Uterus (tissue), 4 donors: ENCODE measurements around the gene SGPL1. TPM values are rescaled to one million over a fixed set of nuclear protein-coding genes. Genes with fewer than 3 reads are reported as not detected.

ENCODE experiments used
- DNase-seq, 2 donors: peaks; one replicate each; pipeline ENCODE4 v3.0.0-alpha.2; 2019 to 2020
- H3K27ac ChIP-seq, 2 donors: fragments of 200-600 bp; sonication (generic); 1 replicate in 1 of 2; 2 replicates in 1 of 2; pipeline ENCODE4 v1.5.1; 2016 to 2018
- H3K27me3 ChIP-seq, 2 donors: fragments of 200-600 bp; sonication (generic); one replicate each; pipeline ENCODE4 v1.5.1; 2018 to 2019; ENCODE audit warnings: control low read depth in 1 of 2
- H3K36me3 ChIP-seq, 2 donors: fragments of 200-600 bp; sonication (generic); one replicate each; pipeline ENCODE4 v1.5.1; 2019; ENCODE audit warnings: control low read depth in 1 of 2
- H3K4me1 ChIP-seq, 2 donors: fragments of 200-600 bp; sonication (generic); one replicate each; pipeline ENCODE4 v1.5.1; 2018 to 2019; ENCODE audit warnings: control low read depth in 1 of 2
- H3K4me3 ChIP-seq, 2 donors: fragments of 200-600 bp; sonication (generic); 1 replicate in 1 of 2; 2 replicates in 1 of 2; pipeline ENCODE4 v1.5.1; 2018 to 2019; ENCODE audit warnings: mild to moderate bottlenecking in 1 of 2
- H3K9me3 ChIP-seq, 2 donors: fragments of 200-600 bp; sonication (generic); one replicate each; pipeline ENCODE4 v1.5.1; 2019; ENCODE audit warnings: control low read depth in 1 of 2
- POLR2A ChIP-seq, 2 donors: fragments of 450-650 bp; IDR thresholded peaks; one replicate each; pipeline ENCODE4 v1.6.1; 2016; ENCODE audit warnings: antibody characterized with exemption in 2 of 2, mild to moderate bottlenecking in 1 of 2, moderate library complexity in 1 of 2
- intact Hi-C: fragments of 100-400 bp; cut with DNase I; formaldehyde crosslinking; loops from one replicate; pipeline ENCODE4 v1.15.1; 2023; ENCODE audit warnings: low total_unique reads
- total RNA-seq, 4 donors: library from RNA; depleted of rRNA in 3 of 4; stranded (reverse); fragments of >200 nt in 3 of 4; gene quantifications; one replicate each; pipeline versions ENCODE4 v1.1.0 to v1.2.4, GENCODE V29; 2014 to 2023
- TF ChIP-seq, protein P1 (sequence below), 4 experiments: fragments of 200-600 bp in 2 of 4; fragments of 450-650 bp in 2 of 4; sonication (generic) in 2 of 4; IDR thresholded peaks; one replicate each; pipeline ENCODE4 v1.5.1; 2016 to 2019; ENCODE audit warnings: antibody characterized with exemption in 4 of 4, mild to moderate bottlenecking in 2 of 4, moderate library complexity in 1 of 4
- donor health status: DM: yes; HTN: yes; CAD: no.

Gene SGPL1
- total RNA-seq, 4 donors from 2014 or later, result 13.3 to 59.7 (median 27.3) TPM

DNA sequence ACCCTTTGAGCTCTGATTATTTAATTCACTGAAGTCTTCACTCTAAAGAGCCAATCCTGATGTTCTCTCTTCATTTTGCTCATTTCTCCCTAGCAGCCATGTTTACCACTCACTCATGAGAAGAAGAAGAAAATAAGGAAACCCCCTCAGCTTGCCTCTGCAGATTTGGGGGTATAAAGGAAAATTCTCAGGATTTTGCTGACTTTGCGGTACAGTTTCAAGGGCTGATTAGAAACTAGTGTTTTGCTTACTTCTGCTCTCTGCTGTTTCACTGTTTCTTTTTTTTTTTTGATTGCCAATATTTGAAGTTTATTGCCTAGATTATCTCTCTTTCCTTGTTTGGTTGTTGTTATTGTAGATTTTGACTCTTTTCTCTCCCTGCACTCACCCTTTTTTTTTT, 49.2 kb downstream of the SGPL1 start:
- Histone ChIP-seq H3K27ac (no peak overlapping the region), H3K9me3 (no peaks in the 10 kb centered on the region), H3K4me1 (no peaks in the 10 kb centered on the region), H3K4me3 (no peak overlapping the region), H3K36me3 (no peaks in the 10 kb centered on the region), H3K27me3 (no peaks in the 10 kb centered on the region)
- TF ChIP-seq POLR2A (IDR thresholded peaks at IDR 0.05), result no peak
- TF ChIP-seq, protein P1, sequence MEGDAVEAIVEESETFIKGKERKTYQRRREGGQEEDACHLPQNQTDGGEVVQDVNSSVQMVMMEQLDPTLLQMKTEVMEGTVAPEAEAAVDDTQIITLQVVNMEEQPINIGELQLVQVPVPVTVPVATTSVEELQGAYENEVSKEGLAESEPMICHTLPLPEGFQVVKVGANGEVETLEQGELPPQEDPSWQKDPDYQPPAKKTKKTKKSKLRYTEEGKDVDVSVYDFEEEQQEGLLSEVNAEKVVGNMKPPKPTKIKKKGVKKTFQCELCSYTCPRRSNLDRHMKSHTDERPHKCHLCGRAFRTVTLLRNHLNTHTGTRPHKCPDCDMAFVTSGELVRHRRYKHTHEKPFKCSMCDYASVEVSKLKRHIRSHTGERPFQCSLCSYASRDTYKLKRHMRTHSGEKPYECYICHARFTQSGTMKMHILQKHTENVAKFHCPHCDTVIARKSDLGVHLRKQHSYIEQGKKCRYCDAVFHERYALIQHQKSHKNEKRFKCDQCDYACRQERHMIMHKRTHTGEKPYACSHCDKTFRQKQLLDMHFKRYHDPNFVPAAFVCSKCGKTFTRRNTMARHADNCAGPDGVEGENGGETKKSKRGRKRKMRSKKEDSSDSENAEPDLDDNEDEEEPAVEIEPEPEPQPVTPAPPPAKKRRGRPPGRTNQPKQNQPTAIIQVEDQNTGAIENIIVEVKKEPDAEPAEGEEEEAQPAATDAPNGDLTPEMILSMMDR (IDR thresholded peaks at IDR 0.05), result no peak
- intact Hi-C loops, result no loop called here
- DNase-seq, result no peak

DNA sequence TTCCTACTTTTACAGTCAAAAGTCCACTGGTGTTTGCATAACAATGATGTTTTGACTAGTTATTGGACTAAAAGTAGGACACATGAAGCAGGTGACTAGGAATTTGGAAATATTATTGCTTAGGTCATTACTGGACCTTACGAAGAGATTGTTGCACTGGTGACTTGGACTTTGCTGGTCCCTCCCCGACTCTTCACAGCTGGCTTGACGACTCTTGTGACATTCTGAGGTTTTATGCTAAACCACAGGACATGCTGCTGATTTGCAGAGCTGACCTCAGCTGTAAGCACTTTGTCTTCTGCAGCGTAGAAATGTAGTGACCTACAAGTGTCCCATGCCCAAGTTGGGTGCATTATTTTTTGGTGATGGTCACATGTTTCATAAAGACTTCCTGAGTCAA, 50.7 kb downstream of the SGPL1 start:
- intact Hi-C loops, result no loop called here
- Histone ChIP-seq H3K4me1 (no peaks in the 10 kb centered on the region), H3K36me3 (no peaks in the 10 kb centered on the region), H3K27me3 (no peaks in the 10 kb centered on the region), H3K27ac (no peak overlapping the region), H3K9me3 (no peaks in the 10 kb centered on the region), H3K4me3 (no peak overlapping the region)
- TF ChIP-seq, protein P1 (IDR thresholded peaks at IDR 0.05), result no peak
- TF ChIP-seq POLR2A (IDR thresholded peaks at IDR 0.05), result no peak
- DNase-seq, result no peak

DNA sequence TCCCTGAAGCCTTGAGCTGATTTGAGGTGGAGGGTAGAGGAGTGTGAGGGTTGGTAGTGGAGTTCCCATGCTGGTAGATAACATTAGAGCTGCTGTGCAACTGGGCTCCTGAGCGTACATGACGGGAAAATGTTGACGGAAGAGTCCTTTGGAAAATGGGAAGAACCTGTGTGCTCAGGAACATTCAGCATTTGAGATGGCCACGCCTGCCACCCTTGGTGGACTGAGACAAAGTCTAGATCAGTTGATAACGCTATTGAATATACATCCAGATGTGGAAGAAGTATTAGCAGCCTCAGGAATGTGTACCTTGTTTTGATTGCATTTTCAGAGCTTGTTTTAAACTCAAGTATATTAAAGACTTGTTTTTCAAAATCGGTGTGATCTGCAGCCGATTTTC, 56.5 kb downstream of the SGPL1 start:
- DNase-seq, result no peak
- Histone ChIP-seq H3K27ac (no peak overlapping the region), H3K9me3 (no peaks in the 10 kb centered on the region), H3K27me3 (no peaks in the 10 kb centered on the region), H3K4me3 (no peak overlapping the region), H3K4me1 (no peaks in the 10 kb centered on the region), H3K36me3 (no peaks in the 10 kb centered on the region)
- TF ChIP-seq, protein P1 (IDR thresholded peaks at IDR 0.05), result no peak
- no peak for TF ChIP-seq POLR2A (IDR thresholded peaks at IDR 0.05)
- intact Hi-C loops, result no loop called here

DNA sequence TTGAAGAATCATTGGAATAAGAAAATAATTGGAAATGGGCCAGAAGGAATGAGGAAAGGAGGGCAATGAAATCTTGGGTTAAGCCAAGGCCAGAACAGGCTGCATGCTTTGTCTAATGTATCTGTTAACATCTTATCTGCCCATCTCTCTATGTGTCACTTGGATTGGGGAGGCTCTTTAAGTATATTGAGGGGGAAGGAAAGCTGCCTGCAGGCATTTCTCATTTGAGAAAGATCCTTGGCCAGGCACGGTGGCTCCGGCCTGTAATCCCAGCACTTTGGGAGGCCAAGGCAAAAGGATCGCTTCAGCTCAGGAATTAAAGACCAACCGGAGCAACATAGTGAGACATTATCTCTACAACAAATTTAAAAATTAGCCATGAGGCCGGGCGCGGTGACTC, 58.3 kb downstream of the SGPL1 start:
- DNase-seq, result no peak
- Histone ChIP-seq H3K9me3 (no peaks in the 10 kb centered on the region), H3K36me3 (no peaks in the 10 kb centered on the region), H3K27me3 (no peaks in the 10 kb centered on the region), H3K4me3 (no peak overlapping the region), H3K4me1 (no peaks in the 10 kb centered on the region), H3K27ac (no peak overlapping the region)
- no peak for TF ChIP-seq POLR2A (IDR thresholded peaks at IDR 0.05)
- TF ChIP-seq, protein P1 (IDR thresholded peaks at IDR 0.05), result no peak
- intact Hi-C loops, result no loop called here

DNA sequence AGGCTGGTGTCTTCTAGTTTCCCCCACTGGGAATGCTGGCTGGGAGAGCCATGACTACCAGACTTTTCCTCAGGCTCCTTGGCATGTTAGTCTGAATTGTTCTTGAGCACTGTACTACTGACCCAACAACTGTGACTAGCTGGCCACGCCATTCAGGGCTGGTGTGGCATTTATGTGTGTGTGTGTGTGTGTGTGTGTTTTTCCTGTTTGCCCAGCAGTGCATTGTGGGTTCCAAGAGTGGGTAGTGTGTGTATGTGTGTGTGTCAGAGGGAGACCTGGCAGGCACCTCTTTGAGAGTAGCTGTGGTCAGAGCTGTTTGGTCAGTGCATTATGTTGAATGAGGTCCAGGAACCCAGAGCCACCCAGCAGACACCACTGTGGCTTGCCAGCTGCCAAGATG, 63.5 kb downstream of the SGPL1 start:
- H3K27ac ChIP-seq, result no peak overlapping the region
- no peaks in the 10 kb centered on the region for H3K9me3 ChIP-seq
- intact Hi-C loops, result no loop called here
- TF ChIP-seq POLR2A (IDR thresholded peaks at IDR 0.05), result no peak
- TF ChIP-seq, protein P1 (IDR thresholded peaks at IDR 0.05), result no peak
- H3K4me3 ChIP-seq, result no peak overlapping the region
- H3K4me1 ChIP-seq, result no peaks in the 10 kb centered on the region
- no peaks in the 10 kb centered on the region for H3K27me3 ChIP-seq
- no peaks in the 10 kb centered on the region for H3K36me3 ChIP-seq
- DNase-seq, result no peak
